OCI-LY3 (cell line): Measurements from ENCODE around the gene BBIP1.

Source experiments
- H2AFZ ChIP-seq: fragments of 200-600, 300-600 bp; shearing (Covaris generic); 2 replicates; pipeline ENCODE4 v1.6.0; 2014; ENCODE audit warnings: antibody characterized with exemption, low read depth, low read length
- H3K27ac ChIP-seq: fragments of 200-600, 300-600 bp; sonication (generic); 2 replicates; pipeline ENCODE4 v1.5.1; 2014; ENCODE audit warnings: mild to moderate bottlenecking, low read length, moderate library complexity, mixed read lengths
- H3K27me3 ChIP-seq: fragments of 200-600, 300-600 bp; sonication (generic); 2 replicates; pipeline ENCODE4 v1.6.1; 2014; ENCODE audit warnings: low read depth, low read length, mixed read lengths
- H3K36me3 ChIP-seq: fragments of 200-600, 300-600 bp; sonication (generic); replicated peaks from 2 replicates; pipeline ENCODE3; 2014; ENCODE audit warnings: low read depth, low read length, mixed read lengths
- H3K4me1 ChIP-seq: fragments of 300-600, 200-600 bp; sonication (generic); 2 replicates; pipeline ENCODE4 v1.6.1; 2014; ENCODE audit warnings: low read length, mixed read lengths
- H3K4me2 ChIP-seq: fragments of 200-600, 300-600 bp; sonication (generic); 2 replicates; pipeline ENCODE4 v1.6.1; 2014; ENCODE audit warnings: low read length, mixed read lengths
- H3K4me3 ChIP-seq: fragments of 300-600, 200-600 bp; sonication (generic); 2 replicates; pipeline ENCODE4 v1.5.1; 2014; ENCODE audit warnings: antibody characterized with exemption, mild to moderate bottlenecking, low read length, moderate library complexity
- H3K79me2 ChIP-seq: fragments of 300-600, 200-600 bp; shearing (Covaris generic); 2 replicates; pipeline ENCODE4 v1.6.1; 2014; ENCODE audit warnings: mild to moderate bottlenecking, low read length, mixed read lengths
- H3K9ac ChIP-seq: fragments of 300-600, 200-600 bp; shearing (Covaris generic); 2 replicates; pipeline ENCODE4 v1.6.0; 2014; ENCODE audit warnings: mild to moderate bottlenecking, low read length, moderate library complexity
- H3K9me3 ChIP-seq: fragments of 200-600, 300-600 bp; shearing (Covaris generic); 2 replicates; pipeline ENCODE4 v1.6.1; 2014; ENCODE audit warnings: low read length, mixed read lengths; ENCODE audit not compliant: insufficient read depth
- H4K20me1 ChIP-seq: fragments of 200-600, 300-600 bp; sonication (generic); 2 replicates; pipeline ENCODE4 v1.6.1; 2016; ENCODE audit warnings: low read length, mixed read lengths; ENCODE audit not compliant: insufficient read depth
- EZH2phosphoT487 ChIP-seq: fragments of 200-600 bp; shearing (Covaris generic); IDR thresholded peaks from 2 replicates; pipeline ENCODE4 v1.6.1; 2018; ENCODE audit warnings: antibody characterized with exemption, mixed run types, low read depth
- TF ChIP-seq, protein P1 (sequence below): fragments of 200-600, 300-600 bp; sonication (generic); IDR thresholded peaks from 2 replicates; pipeline ENCODE4 v1.5.1; 2014; ENCODE audit warnings: antibody characterized with exemption, low read length, low read depth

The BBIP1 gene

GRCh38 chr10:110960333-110960712 is 41.3 kb upstream of the BBIP1 start:
- Histone ChIP-seq H3K9ac (no peak overlapping the region), H3K4me3 (no peak overlapping the region), H3K79me2 (peaks cover 88% of the 10 kb centered on the region), H3K27ac (no peak overlapping the region), H3K36me3 (no peaks in the 10 kb centered on the region), H3K4me1 (peaks cover 35% of the 10 kb centered on the region), H4K20me1 (peaks cover 45% of the 10 kb centered on the region; the same call in 1 of the 2 replicates), H3K4me2 (no peak overlapping the region), H3K9me3 (no peaks in the 10 kb centered on the region), H3K27me3 (no peaks in the 10 kb centered on the region), H2AFZ (no peak overlapping the region)
- no peak for TF ChIP-seq EZH2phosphoT487
- TF ChIP-seq, protein P1, sequence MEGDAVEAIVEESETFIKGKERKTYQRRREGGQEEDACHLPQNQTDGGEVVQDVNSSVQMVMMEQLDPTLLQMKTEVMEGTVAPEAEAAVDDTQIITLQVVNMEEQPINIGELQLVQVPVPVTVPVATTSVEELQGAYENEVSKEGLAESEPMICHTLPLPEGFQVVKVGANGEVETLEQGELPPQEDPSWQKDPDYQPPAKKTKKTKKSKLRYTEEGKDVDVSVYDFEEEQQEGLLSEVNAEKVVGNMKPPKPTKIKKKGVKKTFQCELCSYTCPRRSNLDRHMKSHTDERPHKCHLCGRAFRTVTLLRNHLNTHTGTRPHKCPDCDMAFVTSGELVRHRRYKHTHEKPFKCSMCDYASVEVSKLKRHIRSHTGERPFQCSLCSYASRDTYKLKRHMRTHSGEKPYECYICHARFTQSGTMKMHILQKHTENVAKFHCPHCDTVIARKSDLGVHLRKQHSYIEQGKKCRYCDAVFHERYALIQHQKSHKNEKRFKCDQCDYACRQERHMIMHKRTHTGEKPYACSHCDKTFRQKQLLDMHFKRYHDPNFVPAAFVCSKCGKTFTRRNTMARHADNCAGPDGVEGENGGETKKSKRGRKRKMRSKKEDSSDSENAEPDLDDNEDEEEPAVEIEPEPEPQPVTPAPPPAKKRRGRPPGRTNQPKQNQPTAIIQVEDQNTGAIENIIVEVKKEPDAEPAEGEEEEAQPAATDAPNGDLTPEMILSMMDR: no peak

DNA sequence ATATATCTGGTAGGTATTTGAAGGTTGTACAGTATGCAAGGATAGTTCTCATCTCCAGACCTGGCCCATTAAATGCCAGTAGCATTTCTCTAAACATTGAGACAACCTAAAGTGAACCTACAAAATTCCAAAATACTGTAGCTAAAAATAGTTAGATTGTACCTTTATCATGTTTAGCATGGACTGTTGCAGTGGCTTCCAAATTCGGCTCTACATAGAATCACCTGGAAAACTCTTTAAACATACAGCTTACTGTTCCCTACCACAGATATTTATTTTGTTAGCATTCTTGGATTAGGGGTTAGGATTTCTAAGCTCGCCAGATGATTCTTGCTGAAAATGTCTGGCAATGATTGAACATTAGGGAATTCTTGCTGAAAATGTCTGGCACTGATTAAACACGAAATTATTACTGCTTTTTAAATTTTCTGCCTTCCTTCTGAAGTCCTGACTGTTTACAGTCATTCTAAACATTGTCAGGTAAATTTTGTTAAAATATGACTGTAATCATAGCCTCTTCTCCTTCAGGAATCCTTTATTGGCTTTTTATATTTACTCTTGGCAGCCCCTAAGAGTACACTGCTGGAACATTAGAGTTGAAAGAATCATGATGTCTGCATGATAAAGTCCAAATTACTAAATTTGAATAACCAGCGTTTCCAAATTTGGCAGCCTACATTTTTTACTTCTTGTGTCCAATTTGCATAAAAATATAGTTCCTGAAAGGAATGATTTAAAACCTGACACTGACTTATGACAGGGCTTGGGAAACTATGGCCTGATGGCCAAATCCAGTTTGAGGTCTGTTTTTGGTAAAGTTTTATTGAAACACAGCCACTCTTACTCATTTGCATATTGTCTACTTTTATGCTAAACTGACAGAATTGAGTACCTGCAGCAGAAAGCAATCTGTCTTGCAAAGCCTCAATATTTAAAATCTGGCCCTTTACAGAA is 40.7 kb upstream of the BBIP1 start:
- Histone ChIP-seq H3K9ac (no peak overlapping the region), H3K27me3 (no peaks in the 10 kb centered on the region), H3K9me3 (no peaks in the 10 kb centered on the region), H3K36me3 (no peaks in the 10 kb centered on the region), H3K27ac (no peak overlapping the region), H3K4me1 (peaks cover 41% of the 10 kb centered on the region), H3K4me2 (no peak overlapping the region), H4K20me1 (peaks cover 45% of the 10 kb centered on the region; the same call in 1 of the 2 replicates), H2AFZ (no peak overlapping the region), H3K79me2 (peaks cover 88% of the 10 kb centered on the region), H3K4me3 (no peak overlapping the region)
- TF ChIP-seq EZH2phosphoT487: no peak
- TF ChIP-seq, protein P1: no peak

GRCh38 chr10:110957606-110958005 is 38.6 kb upstream of the BBIP1 start:
- Histone ChIP-seq H4K20me1 (peaks cover 38% of the 10 kb centered on the region; the same call in 1 of the 2 replicates), H3K4me1 (peaks cover 37% of the 10 kb centered on the region), H3K79me2 (peaks cover 77% of the 10 kb centered on the region), H3K4me2 (no peak overlapping the region), H3K27me3 (no peaks in the 10 kb centered on the region), H3K9ac (no peak overlapping the region), H3K9me3 (no peaks in the 10 kb centered on the region), H3K27ac (no peak overlapping the region), H2AFZ (no peak overlapping the region), H3K36me3 (peaks cover under 1% of the 10 kb centered on the region), H3K4me3 (no peak overlapping the region)
- TF ChIP-seq EZH2phosphoT487: no peak
- TF ChIP-seq, protein P1: no peak

- no peaks in the 10 kb centered on the region for H3K27me3 ChIP-seq
- no peaks in the 10 kb centered on the region for H3K9me3 ChIP-seq
- no peak overlapping the region for H2AFZ ChIP-seq
- TF ChIP-seq EZH2phosphoT487: no peak
- TF ChIP-seq, protein P1: no peak
- peaks cover 24% of the 10 kb centered on the region for H3K4me1 ChIP-seq
- peaks cover 46% of the 10 kb centered on the region for H3K79me2 ChIP-seq
- no peak overlapping the region for H3K9ac ChIP-seq
- no peak overlapping the region for H3K4me3 ChIP-seq
- peaks cover 16% of the 10 kb centered on the region for H3K36me3 ChIP-seq
- peaks cover 22% of the 10 kb centered on the region; the same call in 1 of the 2 replicates for H4K20me1 ChIP-seq
- no peak overlapping the region for H3K4me2 ChIP-seq
- no peak overlapping the region for H3K27ac ChIP-seq
Observed at GRCh38 chr10:110951381-110951780, 32.4 kb upstream of the BBIP1 start.
